Measurements from ENCODE around the gene KRTAP27-1.

KRTAP27-1 gene, protein sequence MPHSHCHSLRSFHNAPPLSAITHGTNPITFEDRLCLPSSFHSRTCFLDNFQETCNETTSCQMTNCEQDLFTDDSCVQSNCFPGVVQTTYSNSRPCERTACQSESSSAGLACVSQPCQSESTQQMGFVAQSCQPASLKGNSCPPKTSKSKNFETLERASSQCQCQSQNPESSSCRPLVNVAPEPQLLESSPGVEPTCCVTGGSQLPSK

DNA sequence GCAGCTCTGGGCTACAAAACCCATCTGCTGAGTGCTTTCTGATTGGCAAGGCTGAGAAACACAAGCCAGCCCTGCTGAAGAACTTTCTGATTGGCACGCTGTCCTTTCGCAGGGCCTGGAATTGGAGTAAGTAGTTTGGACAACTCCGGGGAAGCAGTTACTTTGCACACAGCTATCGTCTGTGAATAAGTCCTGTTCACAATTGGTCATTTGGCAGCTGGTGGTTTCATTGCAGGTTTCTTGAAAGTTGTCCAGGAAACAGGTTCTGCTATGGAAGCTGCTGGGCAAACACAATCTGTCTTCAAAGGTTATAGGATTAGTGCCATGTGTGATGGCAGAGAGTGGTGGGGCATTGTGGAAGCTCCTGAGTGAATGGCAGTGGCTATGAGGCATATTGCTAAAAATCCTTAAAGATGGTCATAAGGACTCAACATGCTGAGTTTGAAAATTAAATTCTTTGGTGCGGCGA lies at the start of gene KRTAP27-1:
Gene KRTAP27-1 (minus strand): TSS at position 419 of the 469 bp plus-strand sequence. CDS start 26 bp downstream, at position 393.
- DNase-seq, result no peak

DNA sequence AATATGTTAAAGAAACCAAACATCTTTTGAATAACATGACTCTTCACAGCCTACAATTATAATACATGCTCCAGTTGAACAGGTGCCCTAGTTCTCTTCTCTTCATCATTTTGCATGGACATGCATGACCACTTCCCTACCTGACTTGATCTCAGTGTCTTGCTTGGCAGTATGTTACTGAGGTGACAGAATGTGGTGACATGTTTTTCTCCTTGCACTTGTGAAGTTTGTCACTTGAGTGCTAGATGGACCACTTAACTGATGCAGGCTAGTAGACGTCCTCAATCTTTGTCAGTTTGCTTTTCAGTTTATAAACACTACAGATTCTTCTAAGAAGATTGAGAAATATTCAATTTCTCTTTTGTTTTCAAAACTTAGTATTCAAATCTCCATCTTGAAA lies 44.7 kb upstream of the KRTAP27-1 start:
- no peak for DNase-seq

DNA sequence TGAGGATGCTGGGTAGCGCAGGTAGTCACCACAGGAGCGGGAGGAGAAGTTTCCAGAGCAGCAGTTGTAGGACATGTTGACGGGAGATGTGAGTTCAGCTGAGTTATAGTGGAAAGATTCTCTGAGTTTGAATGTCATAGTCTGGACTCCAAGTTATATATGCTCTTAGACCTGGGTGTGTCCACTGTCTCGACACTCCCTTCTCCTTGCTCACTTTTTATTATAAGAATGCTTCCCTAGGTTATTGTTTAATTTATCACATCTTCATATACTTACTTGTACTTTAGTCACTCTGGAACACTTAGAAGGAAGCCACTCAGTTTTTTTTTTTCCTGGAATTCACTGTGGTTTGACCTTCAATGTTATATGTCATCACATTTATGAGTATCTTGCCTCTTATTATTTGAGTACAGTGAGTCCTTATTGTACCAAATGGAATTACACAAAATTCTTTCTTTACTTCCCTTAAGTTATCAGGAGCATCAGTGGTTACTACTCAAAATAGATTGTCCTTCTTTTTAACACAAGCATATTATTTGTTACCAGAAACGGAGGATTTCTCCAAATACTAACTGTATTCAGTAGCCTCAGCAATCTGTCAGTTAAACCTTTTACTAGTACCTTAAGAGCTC lies 34.8 kb upstream of the KRTAP27-1 start, which contains the start of gene KRTAP13-2:
Gene KRTAP13-2 (minus strand): TSS at position 133 of the 632 bp plus-strand sequence. CDS start 58 bp downstream, at position 75.
- no peak for DNase-seq

DNA sequence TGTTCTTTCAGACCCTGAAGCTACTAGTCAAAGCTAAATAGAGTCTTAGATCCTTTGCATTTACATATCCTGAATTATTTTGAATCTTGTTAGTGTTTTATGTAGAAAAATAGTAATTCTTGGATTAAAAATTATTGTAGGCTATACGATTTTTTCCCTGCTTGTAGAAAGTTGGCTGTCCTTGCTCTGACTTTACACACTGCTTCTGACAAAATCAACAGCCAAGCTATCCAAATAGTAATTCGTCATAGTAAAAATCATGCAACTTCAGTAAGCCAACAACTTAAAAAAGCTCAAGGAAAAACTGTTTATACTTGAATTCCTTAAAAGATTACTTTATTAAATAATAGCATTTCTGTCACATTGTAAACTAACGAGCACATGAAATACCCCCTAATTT lies 18.4 kb upstream of the KRTAP27-1 start:
- no peak for DNase-seq

DNA sequence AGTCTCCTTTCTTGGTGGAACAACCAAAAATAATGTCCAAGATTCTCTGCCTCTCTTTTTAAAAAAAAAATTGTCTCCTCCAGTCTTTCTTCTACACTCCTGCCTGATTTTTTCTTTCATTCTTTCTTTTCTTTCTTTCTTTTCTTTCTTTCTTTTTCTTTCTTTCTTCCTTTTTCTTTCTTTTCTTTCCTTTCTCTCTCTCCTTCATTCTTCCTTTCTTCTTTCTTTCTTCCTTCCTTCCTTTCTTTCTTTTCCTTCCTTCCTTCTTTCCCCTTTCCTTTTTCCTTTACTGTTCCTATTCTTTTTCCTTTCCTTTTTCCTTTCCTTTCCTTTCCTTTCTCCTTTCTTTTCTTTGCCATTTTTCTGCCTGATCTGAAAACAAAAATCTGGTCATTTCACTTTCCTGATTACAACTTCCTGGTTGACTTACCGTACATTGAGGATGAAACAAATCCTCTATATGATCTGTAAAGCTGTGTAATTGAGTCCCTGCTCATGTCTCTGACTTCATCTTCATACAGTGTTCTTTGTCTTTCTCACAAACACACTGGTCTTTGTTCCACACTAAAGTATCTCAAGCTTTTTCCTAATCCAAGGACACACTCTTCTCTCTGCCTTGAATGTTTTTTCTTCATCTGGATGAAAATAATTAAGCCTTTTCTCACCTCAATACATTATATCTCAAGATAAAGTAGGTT lies 17.0 kb upstream of the KRTAP27-1 start:
- DNase-seq, result no peak

DNA sequence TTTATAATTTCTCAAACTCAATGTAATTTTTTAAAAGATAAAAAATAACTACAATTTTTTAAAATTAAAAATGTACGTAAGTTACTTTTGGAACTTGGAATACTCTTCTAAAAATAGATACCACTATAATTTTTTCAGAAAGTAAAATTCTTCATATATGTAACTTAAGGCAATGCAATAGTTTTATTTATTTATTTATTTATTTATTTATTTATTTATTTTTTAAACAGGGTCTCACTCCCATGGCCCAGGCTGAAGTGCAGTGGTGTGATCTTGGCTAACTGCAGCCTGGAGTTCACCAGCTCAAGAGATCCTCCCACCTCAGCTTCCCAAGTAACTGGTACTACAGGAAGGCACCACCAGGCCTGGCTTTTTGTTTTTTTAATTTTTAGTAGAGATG lies 14.0 kb upstream of the KRTAP27-1 start:
- no peak for DNase-seq

DNA sequence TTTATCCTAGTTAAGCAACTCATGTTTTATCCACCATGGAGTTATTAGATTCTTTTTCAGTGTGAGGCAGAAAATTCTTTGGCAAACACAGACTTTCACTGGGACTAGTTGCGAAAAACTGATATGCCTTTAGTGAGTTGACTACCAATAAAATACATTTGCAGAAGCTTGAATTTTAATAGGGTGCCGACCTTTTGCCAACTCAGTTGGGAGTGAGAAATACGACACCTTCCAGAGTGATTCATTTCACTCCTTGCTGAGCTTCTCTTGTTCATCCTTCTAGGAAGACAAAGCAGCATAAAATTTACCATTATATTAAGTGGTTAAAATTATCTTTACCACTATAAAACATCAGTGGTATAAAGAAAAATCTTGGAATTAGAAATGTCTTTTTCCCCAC lies 12.1 kb upstream of the KRTAP27-1 start:
- DNase-seq, result no peak

DNA sequence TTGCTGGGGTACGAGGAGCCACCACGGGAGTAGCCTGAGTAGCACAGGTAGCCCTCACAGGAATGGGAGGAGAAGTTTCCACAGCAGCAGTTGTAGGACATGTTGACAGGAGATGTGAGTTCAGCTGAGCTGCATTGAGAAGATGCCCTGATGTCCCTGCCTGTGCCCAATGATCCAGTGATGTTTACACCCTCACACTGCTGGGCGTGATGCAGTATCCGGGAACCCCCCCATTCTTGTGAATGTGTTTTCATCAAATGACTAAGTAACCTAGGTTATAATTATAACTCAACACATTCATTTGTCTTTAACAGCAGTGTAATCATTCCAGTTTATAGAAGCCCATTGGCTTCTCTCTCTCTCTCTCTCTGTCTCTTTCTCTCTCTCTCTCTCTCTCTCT lies 11.0 kb upstream of the KRTAP27-1 start, which contains the start of gene KRTAP23-1:
Gene KRTAP23-1 (minus strand): TSS at position 101 of the 400 bp plus-strand sequence. CDS start 0 bp downstream, at position 101.
- DNase-seq, result no peak

DNA sequence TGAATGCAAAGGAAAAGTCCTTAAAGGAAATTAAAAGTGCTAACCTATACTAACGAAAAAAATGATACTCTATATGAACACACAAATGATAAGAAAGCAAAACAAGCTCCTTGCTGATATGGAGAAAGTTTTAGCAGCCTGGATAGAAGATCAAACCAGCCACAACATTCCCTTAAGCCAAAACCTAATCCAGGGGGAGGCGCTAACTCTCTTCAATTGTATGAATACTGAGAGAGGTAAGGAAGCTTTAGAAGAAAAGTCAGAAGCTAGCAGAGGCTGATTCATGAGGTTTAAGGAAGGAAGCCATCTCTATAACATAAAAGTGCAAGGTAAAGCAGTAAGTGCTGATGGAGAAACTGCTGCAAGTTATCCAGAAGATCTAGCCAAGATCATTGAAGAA lies 7.5 kb upstream of the KRTAP27-1 start:
- no peak for DNase-seq

DNA sequence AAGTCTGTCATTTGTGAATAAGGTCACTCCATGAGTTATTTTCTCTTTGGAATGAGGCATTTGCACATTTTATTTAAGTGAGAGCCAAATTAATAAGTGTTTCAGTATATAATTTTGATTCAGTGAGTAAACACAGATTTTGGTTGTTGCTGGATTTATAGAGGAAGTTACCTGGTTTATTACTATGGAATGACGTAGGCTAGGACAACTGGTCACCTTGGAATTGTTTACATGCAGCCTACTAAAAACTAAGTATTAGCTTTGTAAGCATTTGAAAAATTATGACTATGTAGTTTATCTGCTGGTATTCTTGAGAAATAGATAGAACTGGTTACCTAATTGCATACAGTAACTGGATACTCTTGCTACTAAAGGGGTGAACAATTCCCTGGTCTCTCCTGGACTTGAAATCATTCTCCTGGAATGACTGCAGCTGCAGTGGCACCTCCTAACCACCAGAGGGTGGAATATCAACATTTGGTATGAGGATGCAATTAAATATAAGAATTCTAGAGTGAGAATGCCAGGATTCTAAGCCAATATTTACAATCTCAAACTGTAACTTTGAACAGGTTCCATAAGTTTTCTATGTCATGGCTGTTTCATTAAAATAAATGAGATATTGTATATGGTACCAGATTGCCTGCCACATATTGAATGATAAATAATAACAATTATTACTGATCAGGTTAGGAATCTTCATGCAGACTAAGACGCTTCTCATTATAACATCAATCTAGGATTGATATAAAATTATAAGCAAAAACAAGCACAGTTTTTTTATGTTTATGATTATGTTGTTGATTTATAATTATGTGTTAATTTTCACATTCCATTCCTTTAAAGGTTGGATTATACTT lies 3.5 kb upstream of the KRTAP27-1 start:
- no peak for DNase-seq

DNA sequence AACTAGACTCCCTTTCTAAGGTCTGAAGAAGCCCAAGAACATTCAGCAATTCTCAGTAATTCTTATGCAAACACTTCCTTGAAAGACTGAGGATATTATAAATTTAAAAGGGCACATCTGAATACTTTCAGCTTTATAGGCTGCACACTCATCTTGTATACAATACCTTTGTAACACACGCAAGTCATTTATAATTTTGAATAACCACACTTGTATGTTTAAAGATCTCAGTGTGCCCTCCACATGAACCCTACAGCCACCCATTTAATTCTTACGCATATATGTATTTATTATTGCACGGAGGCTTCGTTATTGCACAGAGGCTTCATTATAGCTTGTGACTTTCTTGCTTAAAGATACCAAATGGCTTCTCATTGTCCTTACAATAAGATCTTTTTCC lies 1.2 kb upstream of the KRTAP27-1 start:
- no peak for DNase-seq

DNA sequence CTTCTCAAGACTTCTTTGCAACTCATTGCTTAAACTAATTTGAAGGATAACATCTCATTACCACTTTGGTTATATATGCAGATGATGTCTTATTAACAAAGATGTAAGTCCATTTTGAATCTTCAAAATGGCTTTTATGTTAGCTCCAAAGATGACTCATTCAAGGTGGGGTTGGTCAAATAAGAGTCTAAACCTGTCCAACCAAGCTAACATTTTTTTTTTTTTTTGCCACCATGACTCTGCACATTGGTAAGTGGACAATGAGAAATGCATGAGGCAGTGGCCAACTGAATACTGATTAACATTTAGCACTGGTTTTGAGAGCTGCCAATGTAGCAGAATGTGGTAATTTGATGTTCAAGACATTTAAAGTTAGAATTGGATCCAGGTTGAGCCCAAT lies 278 bp upstream of the KRTAP27-1 start:
- DNase-seq, result no peak

DNA sequence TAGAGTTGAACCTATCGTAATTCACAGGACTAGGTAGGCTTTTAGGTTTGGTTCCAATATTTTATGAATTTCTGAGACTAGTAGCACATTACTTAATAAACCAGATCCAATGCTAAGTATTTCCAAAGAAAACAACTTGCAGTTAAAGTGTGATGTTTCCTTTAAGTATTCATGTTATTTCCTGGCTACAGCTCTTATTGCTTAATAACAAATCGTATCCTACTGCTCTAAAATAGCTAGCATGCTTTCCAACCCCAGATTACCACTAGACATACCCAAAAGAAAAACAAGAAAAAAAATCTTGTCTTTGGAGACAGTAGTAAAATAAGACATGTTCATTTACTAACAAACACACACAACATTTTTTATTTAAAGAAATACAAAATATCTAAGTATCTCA lies 898 bp downstream of the KRTAP27-1 start:
- no peak for DNase-seq

DNA sequence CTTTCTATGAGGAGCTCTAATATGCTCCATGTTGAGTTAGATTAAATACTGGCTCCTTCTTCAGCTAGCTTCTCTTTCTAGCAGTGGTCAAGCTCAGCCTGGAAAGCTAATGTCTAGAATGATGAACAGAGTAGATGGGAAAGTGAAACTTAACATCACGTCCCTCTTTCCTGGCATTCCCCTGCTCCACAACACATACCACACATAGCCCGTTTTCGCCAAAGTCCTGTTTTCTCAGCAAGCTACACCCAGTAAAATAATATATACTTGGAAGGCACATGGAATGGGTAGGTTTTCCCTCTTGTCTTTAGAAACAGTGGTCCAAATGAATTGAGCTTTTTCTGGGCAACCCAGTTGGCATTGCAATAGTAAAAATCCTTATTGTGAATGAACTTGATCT lies 3.8 kb downstream of the KRTAP27-1 start:
- no peak for DNase-seq

DNA sequence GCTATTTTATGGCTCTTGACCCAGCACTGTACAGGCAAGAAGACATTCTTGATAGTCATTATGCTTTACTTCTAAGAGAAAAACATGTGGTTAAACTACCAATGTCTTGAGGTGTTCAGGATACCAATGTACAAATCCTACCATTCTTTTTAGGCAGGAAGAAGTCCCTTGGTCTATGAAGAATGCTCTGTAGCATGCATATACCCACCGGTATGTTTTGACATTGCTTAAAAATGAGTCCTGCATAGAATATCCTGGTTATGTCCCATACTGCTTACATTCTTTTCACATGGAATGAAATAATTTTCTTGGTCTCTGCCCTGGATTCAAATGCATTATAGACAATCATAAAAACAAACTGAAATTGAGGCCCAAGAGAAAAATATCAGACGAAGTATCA lies 4.8 kb downstream of the KRTAP27-1 start:
- DNase-seq, result no peak

DNA sequence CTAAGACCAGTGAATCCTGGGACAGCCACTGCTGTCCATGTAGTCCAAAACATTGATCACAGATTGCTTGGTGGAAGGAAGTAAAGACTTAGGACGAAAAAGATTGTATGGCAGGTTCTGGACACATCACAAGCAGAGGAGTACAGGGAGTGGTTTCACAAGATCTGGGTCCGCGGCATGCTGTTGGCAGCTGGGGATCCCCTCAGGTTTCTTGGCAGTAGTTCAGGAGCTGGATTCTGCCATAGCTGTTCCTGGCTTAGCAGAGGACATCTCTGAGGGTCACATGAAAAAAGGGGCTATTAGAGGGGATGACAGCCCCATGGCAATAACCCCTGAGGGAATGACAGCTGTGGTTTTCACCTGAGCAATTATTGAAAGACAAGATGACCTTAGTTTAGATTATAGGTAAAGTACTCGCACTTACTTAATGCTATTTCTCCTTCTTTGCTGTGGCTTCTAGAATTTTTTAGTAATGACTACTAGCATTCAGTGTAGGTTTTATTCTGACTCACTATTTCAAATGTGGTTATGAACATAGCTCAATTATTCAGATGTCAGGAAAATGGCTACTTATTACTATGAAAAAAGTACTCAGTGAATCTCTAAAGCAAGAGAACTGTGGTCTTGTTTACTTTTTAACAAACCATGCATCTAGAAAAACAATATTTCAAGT lies 8.2 kb downstream of the KRTAP27-1 start:
- no peak for DNase-seq

DNA sequence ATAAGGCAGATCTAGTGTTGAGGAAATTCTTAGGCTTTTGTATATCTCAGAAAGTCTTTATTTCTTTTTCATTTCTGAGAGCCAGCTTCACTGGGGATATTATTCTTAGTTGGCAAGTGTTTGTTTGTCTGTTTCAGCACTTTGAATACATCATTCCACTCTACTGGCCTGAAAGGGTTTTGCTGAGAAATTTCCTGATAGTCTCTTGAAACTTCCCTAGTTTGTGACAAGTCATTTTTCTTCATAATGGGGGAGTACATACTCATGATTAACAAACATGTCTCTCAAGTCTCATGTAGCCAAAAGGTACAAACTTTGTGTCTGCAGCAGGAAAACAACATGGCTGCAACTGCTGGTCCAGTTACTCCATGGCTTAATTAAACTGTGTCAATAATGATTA lies 11.1 kb downstream of the KRTAP27-1 start:
- no peak for DNase-seq

DNA sequence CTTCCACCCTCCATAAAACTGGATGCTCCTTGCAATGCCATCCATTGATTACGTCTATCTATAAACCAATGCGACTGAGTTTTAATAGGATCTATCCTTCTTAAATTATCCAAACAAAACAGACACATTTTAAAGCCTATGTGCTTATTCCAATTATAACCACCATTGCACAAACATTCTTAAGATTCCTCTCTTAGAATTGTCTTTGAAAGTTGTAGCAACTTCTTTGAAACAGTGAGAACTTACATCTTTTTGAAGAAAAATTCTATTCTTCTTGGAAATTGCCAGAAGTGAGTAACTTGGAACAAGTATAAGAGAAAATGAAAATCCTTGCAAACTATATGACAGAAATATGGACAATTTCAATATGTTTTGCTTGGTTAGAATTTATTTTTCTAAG lies 17.3 kb downstream of the KRTAP27-1 start, which contains the start of gene KRTAP26-1:
Gene KRTAP26-1 (minus strand): TSS at position 101 of the 400 bp plus-strand sequence. CDS start 280 bp downstream, outside the sequence.
- no peak for DNase-seq

DNA sequence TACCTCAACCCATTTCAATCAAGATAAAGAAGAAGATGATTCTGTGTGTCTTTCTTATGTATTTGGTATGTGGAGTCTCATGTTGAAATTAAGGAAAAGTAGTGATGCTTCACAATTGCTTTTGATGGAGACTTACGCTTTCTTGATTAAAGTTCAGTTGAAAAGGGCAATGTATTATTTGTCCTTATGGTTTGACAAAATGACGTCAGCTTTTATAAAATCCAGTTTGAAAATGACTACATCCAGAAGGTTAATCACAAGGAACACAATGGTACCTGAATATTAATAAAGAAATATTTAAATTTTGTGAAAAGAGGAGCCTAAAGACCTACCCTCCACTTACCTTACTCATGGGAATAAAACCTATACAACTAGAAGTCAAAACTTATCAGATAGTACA lies 21.8 kb downstream of the KRTAP27-1 start:
- DNase-seq, result no peak

DNA sequence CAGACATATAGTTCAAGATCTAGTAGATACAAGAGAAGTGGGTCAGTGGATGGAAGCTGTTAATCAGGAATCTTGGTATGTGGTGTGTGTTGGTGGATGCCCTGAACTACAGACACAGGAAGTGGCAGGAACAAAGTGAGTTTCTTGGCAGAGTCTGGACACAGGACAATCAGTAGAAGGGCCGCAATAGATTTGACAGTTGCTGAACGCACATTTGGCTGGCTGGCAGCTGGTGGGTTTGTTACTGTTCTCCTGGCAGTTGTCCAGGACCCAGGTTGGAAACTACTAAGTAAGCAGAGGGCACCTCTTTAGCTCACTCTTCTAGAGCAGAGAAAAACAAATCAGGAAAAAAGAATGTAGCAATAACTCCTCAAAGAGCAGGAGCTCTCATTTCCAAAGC lies 30.6 kb downstream of the KRTAP27-1 start:
- DNase-seq, result no peak

DNA sequence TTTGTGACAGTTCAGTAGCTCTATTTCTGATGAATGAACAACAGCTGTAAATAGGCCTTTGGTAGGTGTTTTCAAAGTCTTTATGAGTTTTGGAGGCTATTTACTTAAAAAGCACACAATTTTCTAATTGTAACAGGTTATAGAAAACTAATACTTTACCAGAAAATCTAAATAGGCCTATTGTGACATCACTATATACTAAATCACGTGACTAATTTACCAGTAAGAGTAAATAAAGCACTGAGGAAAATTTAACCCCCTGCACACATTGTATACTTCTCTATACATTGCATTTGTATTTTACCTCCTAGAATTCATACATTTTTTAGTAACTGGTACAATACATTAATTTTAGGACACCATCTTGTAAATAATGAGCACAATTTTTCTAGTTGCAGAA lies 32.4 kb downstream of the KRTAP27-1 start:
- DNase-seq, result no peak

DNA sequence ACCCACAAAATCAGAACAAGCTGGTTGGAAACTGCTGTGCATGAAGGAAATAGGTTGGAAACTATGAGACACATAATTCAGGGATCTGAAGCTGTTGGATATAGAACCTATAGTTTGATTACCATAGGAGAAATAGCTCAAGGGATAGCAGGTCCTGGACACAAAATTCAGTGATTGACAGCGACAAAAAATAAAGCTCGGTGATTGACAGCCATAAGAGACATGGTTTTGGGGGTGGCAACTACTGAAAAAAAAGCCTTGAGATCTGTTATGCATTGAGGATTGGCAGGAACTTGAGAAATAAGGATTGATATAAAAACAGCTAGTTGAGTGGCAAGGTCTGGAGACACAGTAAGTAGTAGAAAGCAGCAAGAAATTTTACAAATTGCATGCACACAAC lies 48.3 kb downstream of the KRTAP27-1 start, which contains the start of gene KRTAP25-1:
Gene KRTAP25-1 (minus strand): TSS at position 300 of the 400 bp plus-strand sequence. CDS start 24 bp downstream, at position 276.
- DNase-seq, result no peak

All from left hindlimb (tissue), 1 donor.